ENCODE results near the gene HLF. TPM values are rescaled to one million over a fixed set of nuclear protein-coding genes. Genes with fewer than 3 reads are reported as not detected.

The HLF gene
- total RNA-seq, 1 donor from 2014 or later, result 3.3 TPM

DNA sequence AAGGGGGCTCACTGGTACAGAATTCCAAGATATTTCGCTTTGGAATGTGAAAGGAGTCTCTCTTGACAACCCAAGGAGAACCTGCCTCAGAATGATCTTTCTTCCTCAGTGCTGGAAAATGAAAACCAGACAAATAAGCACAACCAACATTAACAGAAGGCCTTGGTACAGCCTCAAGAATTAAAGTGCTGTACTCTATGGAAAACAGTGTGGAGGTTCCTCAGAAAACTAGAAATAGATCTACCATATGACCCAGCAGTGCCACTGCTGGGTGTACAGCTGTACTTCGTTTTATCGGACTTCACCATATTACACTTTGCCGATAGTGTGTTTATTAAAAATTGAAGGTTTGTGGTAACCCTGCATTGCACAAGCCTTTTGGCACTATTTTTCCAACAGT lies 25.2 kb downstream of the HLF start:
- no peak for DNase-seq (ENCODE audit: low spot score)

DNA sequence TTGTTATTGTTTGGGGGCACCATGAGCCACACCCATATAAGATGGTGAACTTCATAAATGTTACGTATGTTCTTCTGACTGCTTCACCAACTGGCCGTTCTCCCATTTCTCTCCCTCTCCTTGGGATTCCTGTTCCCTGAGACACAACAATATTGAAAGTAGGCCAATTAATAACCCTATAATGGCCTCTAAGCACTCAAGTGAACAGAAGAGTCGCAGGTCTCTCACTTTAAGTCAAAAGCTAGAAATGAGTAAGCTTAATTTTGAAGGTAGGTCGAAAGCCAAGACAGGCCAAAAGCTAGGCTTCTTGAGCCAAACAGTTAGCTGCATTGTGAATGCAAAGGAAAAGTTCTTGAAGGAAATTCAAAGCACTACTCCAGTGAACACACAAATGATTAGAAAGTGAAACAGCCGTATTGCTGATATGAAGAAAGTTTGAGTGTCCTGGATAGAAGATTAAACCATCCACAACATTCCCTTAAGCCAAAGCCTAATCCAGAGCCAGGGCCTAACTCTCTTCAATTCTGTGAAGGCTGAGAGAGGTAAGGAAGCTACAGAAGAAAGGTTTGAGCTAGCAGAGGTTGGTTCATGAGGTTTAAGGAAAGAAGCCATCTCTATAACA lies 25.8 kb downstream of the HLF start:
- DNase-seq (ENCODE audit: low spot score), result no peak

DNA sequence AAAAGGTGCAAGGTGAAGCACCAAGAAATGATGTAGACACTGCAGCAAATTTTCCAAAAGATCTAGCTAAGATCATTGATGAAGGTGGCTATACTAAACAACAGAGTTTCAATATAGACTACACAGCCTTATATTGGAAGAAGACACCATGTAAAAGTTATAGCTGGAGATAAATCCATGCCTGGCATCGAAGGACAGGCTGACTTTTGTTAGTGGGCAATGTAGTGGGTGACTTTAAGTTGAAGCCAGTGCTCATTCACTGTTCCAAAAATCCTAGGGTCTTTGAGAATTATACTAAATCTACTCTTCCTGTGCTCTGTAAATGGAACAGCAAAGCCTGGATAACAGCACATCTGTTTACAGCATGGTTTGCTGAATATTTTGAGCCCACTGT lies 26.4 kb downstream of the HLF start:
- no peak for DNase-seq (ENCODE audit: low spot score)

DNA sequence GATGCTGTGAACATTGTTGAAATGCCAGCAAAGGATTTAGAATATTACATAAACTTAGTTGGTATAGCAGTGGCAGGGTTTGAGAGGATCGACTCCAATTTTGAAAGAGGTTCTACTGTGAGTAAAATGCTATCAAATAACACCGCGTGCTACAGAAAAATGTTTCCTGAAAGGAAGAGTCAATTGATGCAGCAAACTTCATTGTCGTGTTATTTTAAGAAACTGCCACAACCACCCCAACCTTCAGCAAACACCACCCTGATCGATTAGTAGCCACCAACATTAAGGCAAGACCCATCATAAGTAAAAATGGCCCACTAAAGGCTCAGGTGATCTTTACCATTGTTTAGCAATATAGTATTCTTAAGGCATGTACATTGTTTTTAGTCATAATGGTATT lies 27.3 kb downstream of the HLF start:
- DNase-seq (ENCODE audit: low spot score), result no peak

DNA sequence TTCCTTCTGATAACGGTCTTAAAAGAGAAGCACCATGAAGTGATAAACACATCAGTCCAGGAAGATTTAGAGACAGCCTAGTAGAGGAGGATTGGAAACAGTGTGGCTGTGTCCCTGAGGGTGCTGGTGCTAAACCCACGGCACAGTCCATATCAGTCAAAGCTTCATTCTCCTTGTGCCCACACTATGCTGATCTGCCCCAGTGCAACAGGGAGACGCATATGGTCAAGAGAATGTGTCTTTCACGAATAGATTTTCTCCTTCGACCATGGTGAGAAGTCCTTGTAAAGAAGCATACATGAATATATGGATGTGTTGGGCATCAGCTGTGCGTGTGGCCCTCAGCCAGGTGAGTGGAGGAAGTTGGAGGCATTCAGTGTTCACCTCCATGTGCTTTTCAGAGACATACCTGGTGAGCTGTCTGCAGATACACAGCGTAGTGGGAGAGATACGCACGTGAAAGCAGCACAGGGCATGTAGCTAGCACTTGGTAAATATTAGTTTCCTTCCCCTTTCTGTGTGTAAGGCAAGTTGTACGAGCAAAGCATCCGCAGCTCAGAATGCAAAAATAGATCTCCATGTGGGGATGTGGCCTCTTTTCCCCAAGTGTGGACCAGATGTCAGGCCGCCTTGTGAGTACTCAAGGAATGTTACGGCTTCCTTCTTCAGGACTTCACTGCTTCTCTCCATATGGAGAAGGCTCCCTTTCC lies 29.4 kb downstream of the HLF start:
- DNase-seq (ENCODE audit: low spot score), result no peak

DNA sequence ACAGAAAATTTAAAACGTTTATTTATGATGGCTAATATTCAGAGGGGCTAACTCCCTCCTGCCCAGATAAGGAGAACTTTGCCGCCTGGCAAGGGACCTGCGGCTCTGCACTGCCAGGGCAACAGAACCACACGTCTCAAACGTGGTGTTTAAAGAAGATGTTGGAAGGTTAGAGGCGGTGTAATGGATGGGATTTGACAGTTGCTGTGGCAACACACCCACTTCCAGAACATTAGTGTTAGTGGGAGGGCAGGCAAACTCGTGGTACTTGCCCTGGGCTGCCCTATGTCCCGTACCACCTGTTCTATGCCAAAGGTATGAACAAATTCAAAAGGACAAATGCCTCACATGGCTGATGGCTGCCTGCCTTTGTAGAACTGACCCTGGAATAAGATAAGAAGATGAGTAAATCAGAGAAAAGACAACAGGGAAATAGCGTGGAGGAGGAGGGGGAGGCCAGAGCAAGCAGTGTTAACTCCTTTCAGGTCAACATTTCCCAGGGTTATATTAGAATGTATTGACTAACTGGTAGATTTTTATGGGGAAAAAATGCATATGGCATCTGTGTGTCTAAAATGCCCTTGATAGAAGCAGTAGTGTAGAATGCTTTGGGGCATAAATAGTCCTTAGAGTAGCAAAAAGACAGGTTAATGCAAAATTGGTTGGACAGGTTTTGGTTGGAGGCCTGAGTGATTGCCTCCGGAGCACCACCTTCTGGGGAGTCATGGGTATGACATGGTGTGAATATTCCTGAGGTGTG lies 30.8 kb downstream of the HLF start:
- no peak for DNase-seq (ENCODE audit: low spot score)

DNA sequence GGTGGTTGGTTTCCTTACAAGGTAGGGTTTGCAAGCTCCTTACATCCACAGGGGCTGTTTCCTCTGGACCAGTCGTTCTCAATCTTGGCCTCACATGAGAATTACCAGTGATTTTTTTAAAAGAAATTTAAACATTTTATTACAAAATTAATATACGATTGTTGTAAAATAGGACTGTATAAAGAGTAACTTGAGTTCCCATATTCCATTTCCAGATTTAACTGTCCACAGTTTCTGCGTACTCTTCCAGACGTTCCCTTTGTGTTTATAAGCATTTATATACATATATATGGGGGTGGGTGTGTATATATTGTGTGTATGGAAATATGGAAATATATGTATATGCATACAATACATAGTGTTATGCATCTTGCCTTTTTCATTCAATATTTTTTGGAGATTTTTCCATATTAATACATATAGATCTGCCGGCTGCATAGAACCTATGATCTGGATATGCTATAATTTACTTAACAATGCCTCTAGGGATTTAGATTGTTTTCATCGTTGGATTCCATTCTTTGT lies 31.5 kb downstream of the HLF start:
- DNase-seq (ENCODE audit: low spot score), result no peak

DNA sequence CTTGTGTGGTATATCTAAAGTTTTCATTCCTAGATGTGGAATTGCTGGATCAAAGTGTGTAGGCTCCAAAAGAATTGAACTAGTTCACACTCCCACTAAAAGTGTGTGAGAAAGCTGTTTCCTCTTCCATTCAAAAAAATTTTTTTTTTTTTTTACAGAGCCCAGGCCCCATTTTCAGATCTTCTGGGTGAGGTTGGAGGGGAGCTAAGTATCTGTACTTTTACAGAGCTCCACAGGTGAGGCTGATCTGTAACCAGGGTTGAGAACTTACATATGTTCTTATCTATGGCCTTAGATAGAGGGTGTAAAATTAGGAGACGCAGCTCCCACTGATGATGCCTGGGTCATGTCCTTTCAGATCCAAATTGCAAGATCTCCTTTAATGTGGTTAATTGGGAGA lies 31.9 kb downstream of the HLF start:
- no peak for DNase-seq (ENCODE audit: low spot score)

DNA sequence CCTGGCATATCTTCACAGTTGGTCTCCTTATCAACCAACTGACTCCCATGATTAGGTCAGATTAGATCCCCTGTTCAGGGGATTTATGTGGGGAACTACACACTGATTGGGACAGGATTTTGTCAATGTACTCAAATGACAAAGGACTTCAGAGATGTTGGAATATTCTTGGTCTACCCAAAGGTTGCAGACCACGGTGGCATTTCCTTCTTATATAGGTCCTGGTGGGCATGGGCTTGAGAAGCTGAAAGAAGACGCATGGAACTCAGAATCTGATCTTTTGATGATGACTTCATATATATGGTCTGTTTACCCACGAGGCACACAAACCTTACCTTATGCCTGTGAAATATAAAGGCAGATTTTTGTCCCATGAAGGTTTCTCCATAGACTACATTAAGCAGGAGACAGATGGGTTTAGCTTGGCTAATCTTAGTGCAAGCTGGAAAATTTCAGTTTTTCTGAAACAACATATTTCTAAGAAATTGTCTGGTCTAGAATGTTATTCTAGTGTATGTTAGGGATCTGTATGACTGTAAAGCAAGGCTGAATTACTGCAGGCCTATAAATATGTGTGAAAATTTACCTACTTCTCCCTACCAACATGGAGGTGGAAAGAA lies 33.5 kb downstream of the HLF start:
- no peak for DNase-seq (ENCODE audit: low spot score)

DNA sequence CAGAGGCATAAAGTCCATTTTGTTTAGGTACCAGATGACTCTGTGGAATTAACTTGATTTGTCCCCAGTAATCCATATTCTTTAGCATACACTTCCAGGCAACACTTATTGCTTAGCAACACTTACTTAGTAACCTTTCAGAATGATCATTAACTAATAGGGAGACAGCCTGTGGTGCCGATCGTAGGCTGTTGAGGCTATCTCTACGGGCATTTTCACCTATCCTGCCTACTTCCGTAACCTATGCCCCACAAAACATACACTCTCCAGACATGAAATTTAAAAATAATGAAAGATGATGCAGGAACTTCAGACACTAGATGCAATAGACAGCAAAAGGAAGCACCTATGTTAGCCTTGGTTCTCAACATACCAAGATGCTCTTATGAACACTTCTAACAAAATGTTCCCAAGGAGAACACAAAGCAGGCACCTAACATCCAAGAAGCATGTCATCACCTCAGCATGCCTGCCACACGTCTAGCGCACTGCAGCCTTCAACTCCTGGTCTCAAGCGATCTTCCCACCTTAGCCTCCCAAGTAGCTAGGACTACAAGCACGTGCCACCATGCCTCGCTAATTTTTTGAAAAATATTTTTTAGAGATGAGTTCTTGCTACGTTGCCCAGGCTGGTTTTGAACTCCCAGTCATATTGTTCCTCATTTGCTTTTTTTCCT lies 34.5 kb downstream of the HLF start:
- no peak for DNase-seq (ENCODE audit: low spot score)

DNA sequence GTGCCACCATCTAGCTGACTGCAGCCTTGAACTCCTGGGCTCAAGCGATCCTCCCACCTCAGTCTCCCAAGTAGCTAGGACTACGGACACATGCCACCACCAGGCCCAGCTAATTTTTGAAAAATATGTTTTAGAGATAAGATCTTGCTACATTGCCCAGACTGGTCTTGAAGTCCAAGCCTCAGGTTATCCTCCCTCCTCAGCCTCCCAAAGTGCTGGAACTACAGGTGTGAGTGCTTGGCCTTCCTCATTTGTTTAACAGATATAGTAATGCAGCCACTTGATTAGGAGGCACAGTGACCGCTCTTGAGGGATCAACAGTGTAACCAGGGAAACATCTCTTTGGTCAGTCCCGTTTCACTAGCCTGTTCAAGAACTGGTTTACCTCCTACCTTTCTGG lies 35.1 kb downstream of the HLF start:
- DNase-seq (ENCODE audit: low spot score), result no peak

DNA sequence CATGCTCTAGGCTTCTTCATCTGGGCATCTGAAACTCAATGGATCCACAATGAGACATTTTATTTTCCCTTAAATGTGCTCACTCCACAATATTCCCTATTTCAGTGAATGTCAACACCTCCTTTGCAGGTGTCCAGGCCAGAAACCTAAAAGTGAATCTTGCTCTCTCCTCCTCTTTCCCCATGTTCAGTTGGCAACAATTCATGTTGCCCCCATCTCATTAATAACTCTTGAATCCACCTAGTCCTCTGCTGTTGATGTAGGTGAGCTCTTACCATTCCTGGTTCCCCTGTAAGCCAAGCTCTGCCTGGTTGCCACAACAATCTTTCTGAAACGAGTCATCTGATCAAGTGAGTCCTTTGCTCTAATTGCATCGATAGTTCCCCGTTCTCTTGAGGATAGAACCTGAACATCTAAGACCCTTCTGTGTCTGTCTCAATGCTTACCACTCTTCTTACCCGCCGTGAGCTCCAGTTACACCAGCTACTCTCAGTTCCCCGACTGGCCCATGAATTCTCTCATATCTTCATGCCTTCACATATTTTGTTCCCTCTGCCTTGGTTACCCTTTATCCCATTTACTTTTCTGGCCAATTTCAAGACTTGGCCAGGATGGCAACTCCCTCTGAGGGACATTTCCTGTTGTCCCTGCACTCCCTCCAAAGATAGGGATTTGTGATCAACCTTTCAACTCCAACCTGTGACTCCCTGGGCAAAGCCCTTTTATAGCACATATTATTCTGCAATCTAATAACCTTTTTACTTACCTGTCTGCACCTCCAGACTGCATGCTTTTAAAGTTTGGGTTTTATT lies 35.9 kb downstream of the HLF start:
- DNase-seq (ENCODE audit: low spot score), result no peak

DNA sequence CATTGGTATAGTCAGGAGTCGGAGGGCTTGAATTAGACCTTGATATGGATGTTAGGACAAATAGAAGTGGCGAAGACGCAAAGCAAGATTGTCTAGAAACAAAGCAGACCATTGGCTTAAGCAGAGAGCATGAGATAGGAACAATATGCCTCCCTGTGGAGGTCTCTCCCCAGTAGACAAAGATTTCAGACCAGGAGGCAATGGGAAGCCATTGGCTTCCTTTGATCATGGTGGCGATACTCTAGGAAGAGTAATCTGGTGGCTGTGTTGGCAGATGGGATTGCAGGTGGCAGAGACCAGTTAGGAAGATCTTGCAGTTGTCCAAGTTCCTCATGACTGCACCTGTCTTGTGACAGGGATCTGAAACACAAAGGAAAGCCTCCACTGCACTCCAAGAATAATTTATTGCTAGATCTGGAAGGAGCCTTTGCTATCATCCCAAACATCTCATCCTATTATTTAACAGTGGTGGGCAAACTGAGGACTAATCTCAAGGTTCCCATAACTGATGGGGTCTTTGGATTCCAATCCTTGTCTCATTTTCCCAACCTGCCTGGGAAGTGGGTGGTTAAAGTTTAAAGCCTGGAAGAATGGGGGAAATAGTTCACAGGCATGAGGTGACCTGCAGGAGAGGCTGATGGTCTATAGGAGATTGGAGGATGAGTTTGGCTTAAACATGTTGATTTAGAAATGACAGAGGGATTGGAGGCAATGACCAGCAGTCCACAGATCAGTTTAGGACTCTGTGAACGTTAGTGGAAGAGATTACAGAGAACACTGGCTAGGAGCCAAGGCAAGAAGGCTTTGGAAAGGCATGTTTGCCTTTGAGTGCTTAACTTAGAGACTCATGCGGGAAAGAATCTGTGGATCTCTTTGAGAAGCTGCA lies 37.0 kb downstream of the HLF start:
- no peak for DNase-seq (ENCODE audit: low spot score)

DNA sequence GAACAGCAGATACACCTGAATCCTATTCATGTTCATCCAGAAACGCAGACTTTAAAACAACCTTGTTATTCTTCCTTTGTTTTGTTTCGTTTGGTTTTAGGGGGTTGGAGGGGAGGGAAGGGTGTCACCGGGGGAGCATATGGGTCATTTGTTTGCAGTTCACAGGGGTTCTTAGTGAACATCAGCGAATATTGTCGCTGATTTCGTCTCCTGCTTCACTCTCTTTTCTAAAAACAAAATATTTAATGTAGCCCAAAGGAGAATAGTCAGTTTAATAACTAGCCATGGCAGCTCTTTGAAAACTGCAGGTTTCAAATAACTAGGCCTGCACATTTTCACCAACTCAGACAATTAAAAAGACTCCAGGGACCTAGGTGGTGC lies 37.6 kb downstream of the HLF start:
- DNase-seq (ENCODE audit: low spot score), result no peak

DNA sequence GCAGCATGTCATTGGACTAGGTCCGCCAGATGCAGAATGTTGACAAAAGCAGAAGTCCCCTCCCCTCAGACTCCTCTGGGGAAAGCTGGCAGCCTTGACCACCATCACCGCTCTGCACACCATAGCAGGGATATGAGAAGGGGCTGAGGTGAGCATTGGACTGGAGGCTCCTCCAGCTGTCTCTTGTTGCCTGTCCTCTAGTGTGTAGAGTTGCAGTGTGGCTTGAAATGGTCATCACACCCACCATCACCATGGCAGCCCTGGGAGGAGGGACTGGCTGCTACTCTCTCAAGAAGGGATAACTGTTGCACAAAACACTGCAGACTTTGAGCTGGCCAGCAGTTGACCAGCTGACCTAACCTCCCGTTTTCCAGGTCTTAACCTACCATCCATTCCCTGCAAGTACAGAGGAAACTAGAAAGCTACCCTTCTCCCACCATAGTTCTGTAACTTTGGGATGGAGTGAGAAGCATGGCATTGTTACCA lies 38.3 kb downstream of the HLF start:
- no peak for DNase-seq (ENCODE audit: low spot score)

DNA sequence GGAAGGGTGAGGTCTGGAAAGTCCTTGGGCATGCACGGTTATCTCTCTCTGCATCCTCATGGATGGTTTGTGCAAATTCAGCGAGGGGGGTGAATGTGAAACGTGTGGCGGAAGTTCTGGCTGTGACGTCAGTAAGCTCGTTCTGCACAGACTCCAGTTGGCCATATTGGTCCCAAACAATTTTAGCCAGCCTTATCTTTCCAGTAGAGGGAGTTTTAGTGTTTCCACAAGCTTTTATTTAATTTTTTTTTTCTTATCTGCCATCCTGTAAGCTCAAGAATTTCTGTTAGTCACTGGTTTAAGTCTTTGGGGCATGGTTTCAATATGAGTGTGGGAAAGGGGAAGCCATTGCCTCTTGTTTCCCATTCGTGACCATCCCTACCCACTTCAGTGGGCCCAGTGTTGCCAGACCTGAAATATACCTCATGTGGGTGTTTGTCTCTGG lies 39.0 kb downstream of the HLF start:
- DNase-seq (ENCODE audit: low spot score), result no peak

DNA sequence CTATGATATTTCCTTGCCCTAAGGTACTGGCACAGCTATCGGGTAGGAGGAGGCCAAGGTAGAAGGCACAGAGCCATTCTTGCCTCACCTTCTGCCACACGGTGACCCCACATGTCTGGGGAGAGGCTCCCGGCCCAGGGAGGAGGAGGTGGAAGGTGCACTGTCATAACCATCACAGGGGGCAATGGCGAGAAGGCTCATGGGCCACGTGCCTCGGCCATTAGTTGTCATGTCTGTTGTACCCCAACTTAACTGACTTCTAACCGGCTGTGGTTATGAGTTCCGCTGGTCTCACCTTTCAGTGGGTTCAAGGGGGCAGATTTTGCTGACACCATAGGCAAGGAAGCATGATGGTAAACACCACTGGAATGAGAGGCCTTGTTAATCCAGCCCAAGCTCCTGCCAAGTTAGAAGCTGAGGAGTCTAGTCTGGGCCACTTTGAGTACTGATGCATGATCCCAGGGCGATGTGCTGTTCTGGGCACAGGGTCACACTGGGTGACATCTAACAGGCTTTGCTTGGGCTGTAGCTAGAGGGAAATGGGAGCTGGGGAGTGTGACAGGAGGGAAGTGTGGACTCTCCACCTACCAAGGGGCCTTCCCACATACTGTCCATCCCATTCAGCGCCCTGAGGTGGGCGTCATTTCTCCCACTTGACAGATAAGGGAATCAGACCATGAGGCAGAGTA lies 39.6 kb downstream of the HLF start:
- DNase-seq (ENCODE audit: low spot score), result no peak

DNA sequence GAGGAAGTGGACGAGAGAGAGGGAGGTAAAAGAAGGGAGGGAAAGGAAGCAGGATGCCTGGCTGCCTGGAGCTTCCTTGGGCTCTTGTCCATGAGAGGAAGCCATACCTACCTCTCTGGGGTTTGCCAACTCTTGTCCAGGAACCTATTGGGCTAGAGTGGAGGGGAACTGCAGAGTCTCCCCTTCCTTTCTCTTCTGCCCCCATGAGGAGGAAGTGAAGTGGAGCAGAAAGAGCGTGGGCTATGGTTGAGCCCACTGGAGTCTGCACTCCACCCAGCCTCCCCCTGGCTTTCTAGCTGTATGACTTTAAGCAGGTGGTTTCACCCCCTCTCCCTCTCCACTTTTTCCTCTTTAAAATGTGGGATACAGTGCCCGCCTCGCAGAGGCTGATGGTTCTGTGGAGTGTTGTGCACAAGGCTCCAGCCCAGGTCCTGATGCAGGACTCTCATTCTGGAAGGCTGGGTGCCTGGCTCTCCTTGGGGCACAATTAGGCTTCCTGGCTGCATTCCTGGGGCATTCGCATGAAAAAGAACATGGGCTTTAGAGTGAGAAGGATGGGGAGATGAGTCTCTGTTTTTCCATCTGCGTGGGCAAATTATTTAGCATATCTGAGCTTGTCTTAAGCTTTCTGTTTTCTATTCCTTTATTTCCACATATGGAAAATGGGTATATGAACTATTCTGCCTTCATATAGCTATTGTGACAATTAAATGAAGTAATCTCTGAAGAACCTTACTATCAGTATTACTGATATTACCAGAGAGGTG lies 40.7 kb downstream of the HLF start:
- no peak for DNase-seq (ENCODE audit: low spot score)

Measured in mesenteric fat pad (tissue), 1 donor.